Measurements from ENCODE around the gene TROAP.
"Not testable (repeated sequence)": the region's sequence is repeated elsewhere in the genome, so short reads cannot be mapped to it uniquely, and the experiment has no call there.

TROAP gene, protein sequence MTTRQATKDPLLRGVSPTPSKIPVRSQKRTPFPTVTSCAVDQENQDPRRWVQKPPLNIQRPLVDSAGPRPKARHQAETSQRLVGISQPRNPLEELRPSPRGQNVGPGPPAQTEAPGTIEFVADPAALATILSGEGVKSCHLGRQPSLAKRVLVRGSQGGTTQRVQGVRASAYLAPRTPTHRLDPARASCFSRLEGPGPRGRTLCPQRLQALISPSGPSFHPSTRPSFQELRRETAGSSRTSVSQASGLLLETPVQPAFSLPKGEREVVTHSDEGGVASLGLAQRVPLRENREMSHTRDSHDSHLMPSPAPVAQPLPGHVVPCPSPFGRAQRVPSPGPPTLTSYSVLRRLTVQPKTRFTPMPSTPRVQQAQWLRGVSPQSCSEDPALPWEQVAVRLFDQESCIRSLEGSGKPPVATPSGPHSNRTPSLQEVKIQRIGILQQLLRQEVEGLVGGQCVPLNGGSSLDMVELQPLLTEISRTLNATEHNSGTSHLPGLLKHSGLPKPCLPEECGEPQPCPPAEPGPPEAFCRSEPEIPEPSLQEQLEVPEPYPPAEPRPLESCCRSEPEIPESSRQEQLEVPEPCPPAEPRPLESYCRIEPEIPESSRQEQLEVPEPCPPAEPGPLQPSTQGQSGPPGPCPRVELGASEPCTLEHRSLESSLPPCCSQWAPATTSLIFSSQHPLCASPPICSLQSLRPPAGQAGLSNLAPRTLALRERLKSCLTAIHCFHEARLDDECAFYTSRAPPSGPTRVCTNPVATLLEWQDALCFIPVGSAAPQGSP

DNA sequence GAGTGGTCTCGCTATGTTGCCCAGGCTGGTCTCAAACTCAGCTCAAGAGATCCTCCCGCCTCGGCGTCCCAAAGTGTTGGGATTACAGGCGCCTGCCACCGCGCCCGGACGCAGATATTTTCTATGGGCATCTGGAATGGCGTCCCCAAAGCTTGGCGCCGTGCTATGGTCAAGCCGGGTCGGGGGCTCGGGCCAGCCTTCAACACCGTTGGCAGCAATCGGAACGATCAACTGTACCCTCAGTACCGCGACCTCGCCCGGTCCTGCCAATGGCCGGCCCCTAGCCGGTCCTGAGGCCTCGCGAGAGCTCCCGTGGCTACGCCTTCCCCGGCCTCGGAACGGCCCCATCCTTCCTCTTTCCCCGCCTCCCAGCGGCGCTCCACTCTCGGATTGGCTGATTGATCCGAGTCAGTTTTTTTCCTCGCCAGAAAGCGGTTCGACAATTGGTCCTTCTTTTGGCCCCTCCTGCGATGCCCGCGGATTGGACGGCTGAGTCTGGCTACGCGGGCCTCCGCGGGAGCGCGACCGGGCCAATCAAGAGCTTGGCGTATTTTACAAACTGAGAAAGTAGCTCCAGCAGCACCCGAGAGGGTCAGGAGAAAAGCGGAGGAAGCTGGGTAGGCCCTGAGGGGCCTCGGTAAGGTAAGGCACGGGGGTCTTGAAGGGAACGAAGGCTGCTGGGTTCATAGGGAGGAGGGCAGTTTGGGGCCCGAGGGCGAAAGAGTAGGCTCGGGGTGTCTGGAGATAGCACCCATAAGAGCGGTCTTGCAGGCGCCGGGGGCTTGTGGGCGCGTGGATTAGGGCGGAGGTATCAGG lies at the start of gene TROAP:
Gene TROAP (plus strand): TSS at position 548 of the 816 bp plus-strand sequence. CDS start 354 bp downstream, outside the sequence.
- DNase-seq: peak; percentile 80 to 97

DNA sequence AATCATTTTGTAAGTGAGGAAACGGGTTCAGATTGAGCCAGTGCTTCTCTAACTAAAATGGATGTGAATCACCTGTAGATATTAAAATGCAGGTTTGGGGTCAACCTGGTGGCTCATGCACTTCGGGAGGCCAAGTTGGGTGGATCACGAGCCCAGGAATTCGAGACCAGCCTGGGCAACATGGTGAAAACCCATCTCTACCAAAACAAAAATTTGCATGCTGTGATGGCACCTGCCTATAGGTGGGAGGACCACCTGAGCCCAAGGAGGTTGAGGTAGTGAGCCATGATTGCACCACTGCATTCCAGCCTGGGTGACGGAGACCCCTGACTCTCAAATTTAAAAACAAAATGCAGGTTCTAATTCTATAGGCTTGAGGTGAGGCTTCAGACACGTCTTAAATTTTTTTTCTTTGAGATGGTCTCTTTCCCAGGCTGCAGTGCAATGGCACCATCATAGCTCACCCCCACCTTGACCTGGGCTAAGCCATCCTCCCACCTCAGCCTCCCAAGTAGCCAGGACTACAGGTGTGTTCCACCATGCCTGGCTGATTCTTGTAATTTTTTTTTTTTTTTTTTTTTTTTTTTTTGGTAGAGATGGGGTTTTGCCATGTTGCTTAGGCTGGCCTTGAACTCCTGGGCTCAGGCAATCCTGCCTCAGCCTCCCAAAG lies 49.2 kb upstream of the TROAP start:
- DNase-seq: no peak

DNA sequence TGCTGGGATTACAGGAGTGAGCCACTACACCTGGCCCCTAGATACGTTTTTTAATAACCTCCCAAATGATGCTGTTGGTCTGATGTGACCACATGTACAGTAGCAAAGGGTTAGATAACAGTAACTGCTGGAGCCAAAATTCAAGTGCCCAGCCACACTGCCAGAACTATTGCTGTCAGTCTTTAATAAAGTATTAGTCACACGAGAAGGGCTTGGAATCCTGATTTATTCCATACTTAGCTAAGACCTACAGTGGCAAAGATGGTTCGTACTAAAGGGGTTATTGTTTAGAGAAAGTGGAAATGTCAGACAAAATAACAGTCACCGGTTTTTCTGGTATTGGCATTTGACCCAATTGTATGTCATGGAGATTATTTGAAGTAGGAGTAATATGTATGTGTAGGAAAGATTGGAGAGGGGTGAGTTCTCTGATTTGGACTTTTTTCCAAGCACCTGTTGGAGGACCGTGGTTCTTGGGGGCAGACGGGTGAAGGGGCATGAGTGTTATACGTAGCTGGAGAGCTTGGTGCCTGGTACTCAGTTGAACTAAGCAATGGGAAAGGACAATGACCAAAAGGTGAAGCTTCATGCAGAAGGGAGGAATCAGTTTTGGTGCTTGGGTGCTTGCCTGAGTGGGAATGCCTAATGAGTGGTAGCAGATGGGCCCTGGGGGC lies 48.5 kb upstream of the TROAP start:
- no peak for DNase-seq

DNA sequence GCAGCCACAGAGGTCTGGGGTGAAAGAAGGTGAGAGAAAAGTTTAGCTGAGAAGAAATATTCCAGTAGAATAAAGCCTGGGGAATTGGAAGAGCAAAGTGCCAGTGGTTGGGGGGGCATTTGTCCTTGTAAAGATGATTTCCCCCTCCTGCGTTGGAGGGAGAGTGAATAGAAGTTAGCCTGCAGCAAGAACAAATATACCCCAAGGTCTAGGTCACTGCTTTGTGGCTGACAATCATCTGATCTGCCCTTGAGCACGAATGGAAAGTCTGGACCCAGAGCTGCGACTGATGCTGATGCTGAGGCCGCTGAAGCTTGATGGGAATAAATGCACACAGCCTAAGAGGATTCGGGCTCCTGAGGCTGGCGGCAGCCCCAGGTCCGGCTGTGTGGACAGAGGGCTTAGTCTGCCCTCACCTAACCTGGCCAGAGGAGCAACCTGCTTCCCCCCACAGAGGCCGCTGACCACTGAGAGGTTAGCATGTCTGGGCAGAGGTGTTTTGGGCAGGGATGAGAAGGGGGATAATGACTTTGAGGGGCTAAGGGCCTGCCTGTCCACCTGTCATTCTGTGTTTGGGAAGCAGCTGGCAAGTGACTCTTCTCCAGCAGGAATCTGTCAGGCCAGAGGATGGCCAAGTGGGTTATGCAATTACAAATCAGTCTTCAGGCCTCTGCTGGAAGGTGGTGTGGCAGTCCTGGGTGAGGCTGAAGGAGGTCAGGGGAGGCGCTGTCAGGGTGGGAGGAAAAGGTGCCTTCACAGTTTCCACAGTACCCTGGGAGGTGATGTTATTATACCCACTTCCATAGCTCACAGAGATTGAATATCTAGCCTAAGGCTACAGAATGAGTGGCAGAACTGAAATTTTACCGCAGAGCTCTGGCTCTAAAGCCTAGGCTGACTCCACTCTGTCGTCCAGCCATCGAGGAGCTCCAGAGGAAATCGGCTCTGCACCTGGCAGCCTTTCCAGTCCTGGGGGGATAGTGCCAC lies 46.5 kb upstream of the TROAP start:
- DNase-seq: no peak

DNA sequence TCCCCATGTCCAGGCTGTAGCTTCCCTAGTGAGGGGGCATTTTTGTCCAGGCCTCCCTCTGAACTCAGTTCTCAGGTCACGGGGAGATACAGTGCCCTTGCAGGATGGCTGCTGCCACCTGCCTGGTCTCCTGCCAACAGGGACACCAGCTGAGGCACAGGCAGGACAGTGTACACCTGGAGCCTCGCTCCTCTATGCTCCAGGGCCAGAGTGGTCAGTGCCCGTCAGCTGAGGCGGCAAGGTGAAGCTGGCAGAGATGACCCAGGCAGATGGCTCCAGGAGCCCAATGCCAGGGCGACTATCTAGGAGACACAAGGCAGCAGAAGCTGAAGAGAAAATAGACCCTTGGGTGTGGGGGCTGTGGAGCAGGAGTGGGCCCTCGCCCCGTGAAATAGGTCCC lies 45.6 kb upstream of the TROAP start:
- DNase-seq: no peak

DNA sequence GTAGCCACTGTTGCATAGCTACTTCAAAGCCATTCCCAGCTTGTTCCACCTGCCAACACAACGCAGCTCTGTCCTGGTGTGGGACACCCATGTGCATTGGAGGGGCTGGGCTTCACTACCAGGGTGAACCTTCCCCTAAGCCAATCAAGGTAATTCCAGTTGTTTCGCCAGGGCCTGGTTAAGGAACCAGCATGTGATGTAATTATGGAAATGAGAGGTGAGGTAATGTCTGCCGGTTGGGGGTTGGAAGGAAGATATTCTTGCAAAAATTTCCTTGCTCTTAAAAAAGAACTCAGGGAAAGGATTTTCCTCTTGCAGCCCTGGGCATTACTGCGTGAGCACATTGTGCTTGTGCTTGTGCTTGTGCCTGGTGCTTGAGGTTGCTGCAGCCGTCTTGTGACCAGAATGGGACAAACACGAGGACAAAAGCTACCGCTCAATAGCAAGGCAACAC lies 43.3 kb upstream of the TROAP start:
- no peak for DNase-seq

DNA sequence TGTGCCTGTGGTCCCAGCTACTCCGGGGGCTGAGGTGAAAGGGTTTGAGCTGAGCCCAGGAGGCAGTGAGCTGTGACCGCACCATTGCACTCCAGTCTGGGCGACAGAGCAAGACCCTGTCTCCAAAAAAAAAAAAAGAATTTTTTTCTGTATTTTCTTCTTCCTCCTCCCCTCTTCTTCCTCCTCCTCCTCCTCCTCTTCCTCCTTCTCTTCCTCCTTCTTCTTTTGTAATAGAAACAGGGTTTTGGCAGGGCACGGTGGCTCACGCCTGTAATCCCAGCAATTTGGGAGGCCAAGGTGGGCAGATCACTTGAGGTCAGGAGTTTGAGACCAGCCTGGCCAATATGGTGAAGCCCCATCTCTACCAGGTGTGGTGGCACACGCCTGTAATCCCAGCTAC lies 42.5 kb upstream of the TROAP start:
- DNase-seq: not testable (repeated sequence)

DNA sequence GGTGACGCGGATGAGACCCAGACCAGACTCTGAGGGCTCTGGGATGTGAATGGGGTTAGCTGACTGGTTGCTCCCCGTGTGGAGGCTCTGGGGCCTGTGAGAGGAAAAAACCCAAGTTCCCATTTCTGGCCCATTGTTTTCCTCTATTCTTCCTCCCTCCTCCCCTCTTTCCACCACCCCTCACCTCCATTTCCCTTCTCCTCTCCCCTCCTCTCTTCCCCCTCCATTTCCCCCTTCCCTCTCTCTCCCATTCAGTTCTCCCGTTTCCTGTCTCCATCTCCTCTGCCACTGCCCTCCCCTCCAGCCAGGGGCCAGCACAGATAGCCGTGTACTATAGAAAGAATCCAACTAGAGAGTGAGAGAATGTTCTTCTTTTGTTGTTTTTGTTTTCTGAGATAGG lies 40.8 kb upstream of the TROAP start:
- DNase-seq: no peak

DNA sequence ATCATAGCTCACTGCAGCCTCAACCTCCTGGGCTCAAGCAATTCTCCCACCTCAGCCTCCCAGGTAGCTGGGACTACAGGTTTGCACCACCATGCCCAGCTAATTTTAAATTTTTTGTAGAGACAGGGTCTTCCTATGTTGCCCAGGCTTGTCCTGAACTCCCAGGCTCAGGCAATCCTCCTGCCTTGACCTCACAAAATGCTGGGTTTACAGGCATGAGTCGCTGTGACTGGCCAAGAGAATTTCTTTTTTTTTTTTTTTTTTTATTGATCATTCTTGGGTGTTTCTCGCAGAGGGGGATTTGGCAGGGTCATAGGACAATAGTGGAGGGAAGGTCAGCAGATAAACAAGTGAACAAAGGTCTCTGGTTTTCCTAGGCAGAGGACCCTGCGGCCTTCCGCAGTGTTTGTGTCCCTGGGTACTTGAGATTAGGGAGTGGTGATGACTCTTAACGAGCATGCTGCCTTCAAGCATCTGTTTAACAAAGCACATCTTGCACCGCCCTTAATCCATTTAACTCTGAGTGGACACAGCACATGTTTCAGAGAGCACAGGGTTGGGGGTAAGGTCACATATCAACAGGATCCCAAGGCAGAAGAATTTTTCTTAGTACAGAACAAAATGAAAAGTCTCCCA lies 40.2 kb upstream of the TROAP start:
- not testable (repeated sequence) for DNase-seq

DNA sequence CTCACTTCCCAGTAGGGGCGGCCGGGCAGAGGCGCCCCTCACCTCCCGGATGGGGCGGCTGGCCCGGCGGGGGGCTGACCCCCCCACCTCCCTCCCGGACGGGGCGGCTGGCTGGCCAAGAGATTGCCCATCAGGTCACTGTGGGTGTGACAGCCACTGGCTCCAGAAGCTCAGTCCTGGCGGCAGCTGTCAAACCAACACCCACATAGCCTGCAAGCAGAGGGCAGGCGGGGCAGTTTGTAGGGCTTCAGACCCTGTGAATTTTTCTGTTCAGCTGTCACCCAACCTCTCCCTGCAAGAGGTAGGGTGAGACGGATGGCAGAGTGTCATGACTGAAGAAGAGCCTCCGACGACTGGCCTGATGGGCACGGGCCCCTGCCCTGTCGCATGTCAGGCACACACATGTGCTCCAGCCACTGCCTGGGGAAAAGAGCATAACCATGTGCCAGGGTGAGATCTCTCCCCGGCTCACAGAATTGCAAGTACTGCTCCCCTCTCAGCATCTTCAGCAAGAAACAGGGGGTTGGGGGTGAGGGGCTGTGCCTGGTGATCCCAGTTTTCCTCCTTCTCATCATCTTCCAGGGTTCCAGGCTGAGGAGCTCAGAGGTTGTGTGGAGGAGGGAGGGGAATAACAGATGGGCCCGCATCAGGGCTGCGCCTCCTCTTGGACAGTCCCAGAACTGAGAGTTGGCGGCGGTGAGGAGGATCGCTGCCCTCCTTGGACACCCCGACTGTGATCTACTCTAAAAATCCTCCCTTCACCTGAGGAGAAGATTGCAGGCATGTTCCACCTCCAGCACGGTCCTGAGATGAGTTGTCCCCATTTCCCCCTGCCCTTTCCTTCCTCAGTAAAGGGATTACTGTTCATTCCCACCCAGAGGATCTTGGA lies 39.3 kb upstream of the TROAP start:
- DNase-seq: no peak

DNA sequence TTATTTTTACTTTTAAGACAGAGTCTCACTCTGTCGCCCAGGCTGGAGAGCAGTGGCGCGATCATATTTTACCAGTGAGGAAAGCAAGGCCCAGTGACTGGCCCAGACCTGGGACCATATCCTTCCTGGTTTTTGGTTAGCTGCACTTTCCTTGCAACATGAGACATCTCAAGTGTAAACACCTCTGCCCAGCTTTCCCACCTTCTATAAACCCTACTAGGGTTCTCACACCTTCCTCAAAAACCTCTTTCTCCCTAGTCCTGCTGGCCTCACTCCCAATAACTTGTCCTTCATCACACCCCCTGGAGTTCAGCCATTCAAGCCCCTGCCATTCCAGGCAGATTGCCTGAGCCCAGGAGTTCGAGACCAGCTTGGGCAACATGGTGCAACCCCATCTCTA lies 38.4 kb upstream of the TROAP start:
- no peak for DNase-seq

DNA sequence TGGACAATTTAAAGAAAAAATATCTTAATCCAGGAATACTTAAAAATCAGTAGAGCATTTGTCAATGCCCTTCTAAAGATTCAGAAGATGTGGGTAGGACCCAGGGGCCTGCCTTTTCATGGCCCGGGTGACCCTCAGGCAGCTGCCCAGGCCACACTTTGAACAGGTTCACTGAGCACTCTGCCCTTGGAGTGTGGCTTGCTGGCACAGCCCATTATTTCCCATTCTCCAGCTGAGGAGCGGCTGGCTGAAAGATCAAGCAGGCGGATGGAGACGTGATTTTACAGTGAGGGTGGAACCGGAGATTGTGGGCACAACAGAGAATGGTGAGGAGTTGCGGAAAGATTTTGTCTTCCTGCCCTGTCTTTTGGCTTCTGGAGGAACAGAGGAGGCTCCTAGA lies 35.2 kb upstream of the TROAP start:
- DNase-seq: no peak

DNA sequence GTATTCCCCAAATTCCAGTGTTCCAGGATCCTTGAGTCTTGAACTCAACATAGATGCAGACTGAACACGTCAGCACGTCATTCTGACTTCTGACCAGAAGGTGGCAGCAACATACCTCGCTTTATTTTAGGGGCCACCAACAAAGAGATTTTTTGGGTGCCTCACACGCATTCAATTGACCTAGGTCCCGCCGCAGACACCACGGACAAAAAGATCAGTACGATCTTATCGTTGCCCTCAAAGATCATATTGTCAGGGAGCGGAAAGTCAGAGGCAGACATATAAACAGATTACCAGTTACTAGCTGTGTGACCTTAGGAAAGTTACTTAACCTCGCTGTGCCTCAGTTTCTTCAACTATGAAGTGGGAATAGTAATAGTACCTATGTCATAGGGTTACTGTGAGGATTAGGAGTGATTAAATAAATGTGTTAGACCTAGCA lies 34.6 kb upstream of the TROAP start:
- DNase-seq: peak in 1 of 2 donors; percentile 32

DNA sequence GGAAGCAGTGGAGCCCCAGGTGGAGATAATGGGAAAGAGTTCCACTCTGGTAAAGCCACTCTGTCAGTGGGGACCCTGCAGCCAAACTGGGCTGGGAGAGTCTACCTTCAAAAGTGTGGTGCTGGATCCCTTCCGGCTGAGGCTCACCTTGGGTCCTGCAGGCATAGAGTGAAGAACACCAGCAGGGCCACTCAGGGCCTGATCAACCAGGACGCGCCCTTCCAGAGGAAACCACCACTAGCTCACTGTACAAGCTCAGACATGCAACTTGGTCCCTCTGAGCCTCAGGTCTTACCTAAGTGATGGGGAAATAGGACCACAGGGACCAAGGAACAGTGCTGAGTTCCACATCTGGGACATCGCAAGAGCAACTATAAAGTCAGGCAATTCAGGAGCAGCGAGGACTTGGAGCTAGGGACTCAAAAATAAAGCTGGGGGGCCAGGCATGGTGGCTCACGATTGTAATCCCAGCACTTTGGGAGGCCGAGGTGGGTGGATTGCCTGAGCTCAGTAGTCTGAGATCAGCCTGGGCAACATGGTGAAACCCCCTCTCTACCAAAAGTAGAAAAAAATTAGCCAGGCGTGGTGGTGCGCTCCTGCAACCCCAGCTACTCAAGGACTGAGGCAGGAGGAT lies 34.0 kb upstream of the TROAP start:
- DNase-seq: no peak

DNA sequence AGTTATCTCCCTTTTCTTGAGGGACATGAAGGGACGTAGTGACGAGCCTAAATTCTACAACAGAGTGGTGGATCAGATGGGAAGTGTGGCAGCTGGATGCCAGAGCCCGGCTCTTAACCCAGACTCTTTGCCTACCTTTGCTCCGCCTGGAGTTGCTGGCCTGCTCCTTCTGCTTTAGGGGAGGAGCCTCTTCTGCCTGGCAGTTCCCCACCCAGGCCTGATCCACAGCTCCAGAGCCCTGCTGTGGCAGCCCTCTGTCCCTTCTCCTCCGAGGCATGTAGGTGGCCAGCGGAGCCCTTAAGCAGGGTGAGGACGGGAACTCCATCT lies 30.4 kb upstream of the TROAP start:
- DNase-seq: no peak

DNA sequence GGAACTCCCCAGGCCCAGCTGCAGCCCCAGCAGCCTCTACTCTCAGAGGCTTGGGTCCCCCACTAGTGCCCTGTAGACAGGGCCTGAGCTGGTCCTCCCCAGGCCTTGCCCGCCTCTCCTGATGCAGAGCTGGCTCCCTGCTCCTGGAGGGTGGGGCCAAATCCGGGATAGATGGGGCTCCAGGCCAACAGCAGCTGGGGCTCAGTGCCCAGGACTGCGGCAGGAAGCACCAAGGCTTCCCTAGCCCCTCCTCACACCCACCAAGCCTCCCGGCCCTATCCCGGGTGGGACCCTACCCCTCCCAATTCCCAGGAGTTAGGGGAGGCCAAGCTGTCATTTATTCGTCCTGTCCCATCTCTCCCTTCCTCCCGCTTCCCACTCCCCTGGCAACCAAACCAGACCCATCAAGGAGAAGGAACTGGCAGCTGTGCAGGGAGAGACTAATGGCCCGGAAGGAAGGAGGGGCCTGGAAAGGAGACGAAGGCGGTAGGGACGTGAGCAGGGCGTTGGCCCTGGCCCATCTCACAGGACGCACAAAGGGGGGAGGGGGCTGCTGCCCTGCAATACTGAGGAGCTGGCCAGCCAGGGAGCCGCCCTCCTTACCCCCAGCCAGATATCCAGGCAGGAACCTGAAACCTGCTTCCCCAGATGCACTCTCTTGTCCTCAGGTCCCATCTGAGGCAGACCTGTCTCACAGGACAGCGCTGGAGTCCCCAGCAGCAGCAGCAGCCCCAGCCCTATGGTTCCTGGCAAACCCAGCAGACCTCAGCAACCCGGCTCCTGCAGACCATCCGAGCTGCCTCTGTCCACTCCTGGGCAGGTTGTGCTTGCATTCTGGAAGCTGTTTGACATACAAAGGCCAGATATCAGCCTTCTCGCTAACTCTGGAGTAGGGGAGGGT lies 29.7 kb upstream of the TROAP start:
- no peak for DNase-seq

DNA sequence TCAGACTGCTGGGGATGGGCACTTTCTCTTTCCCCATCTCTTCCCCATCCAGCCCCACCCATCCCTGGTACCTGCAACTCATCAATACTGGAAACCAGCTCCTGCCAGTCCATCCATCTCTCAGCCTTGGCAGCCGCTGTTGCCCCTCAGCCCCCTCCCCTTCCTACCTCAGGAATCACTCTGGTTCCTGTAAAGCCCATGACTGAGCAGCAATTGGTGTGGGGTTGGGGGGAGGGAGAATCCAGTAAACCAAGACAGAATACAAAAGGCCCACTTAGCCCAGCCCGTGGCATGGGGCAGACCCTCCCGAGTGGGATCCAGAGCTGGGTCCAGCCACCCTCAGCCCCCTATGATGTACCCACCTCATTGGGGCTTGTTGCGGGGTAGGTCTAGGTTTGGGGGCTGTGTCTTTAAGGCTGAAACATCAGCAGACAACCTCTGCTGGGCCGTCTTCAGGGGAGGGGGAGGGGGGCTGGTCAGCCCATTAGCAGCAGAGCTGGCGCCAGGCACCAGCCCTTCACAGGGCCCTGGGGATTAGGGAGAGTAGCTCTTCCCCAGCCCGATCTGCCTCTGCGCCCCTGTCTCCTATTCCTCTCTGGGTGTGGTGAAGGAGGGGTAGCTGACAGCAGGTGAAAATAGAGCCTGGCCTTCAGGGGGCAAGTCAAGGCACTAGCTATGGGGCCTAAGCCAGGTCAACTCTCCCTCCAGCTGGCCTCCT lies 28.8 kb upstream of the TROAP start:
- no peak for DNase-seq

Measured in bone marrow (tissue), 2 donors.